Right cardiac atrium (tissue), 5 donors: Measurements from ENCODE around the gene NLRC3. TPM values are rescaled to one million over a fixed set of nuclear protein-coding genes. Genes with fewer than 3 reads are reported as not detected.
"Not testable (repeated sequence)": the region's sequence is repeated elsewhere in the genome, so short reads cannot be mapped to it uniquely, and the experiment has no call there.

Experiments used
- ATAC-seq, 2 donors: fragments of 200-7000 bp; cut with Tn5 transposase; one replicate each; pipeline versions ENCODE4 v1.8.0 to v1.9.1; 2020; ENCODE audit warnings: moderate library complexity in 2 of 2, mild to moderate bottlenecking in 1 of 2
- DNase-seq, 3 donors: peaks; one replicate each; pipeline ENCODE4 v3.0.0-alpha.2; 2020
- H3K27ac ChIP-seq: one replicate; pipeline ENCODE4 v1.5.1; 2013; ENCODE audit warnings: mild to moderate bottlenecking, low read length, control low read depth, moderate library complexity
- H3K27me3 ChIP-seq: one replicate; pipeline ENCODE4 v1.6.1; 2013; ENCODE audit not compliant: control insufficient read depth, insufficient read depth
- H3K4me1 ChIP-seq: one replicate; pipeline ENCODE4 v1.6.1; 2013; ENCODE audit warnings: low read length; ENCODE audit not compliant: control insufficient read depth, insufficient read depth
- H3K4me3 ChIP-seq: one replicate; pipeline ENCODE4 v1.5.1; 2013; ENCODE audit warnings: low read length, control low read depth
- H3K9me3 ChIP-seq: one replicate; pipeline ENCODE4 v1.6.1; 2013; ENCODE audit warnings: low read length; ENCODE audit not compliant: control insufficient read depth
- whole genome bisulfite sequencing: extraction: QIAGEN DNeasy Blood & Tissue Kit; methylation state at CpG from one replicate; pipeline ENCODE4 v1.1.7; 2013; 5-methylcytosine and 5-hydroxymethylcytosine counted together
- intact Hi-C, 4 donors: fragments of 100-400 bp; cut with DNase I; formaldehyde crosslinking; loops; one replicate each; pipeline versions ENCODE4 v1.11.0 to v1.14.0; 2022 to 2023
- polyA plus RNA-seq: library from polyadenylated mRNA; stranded (reverse); fragments of 200-250 nt; gene quantifications from one replicate; pipeline ENCODE4 v1.2.3, GENCODE V29; 2013
- total RNA-seq, 4 donors: library from RNA; stranded (reverse); fragmentation: NEBNext Ultra II Directional; extraction: Animal tissue kit (Norgen Biotek cat#: 25700); gene quantifications; one replicate each; pipeline ENCODE4 v1.2.1, GENCODE V29; 2021
- donor health status: healthy with polysubstance abuse.
- donor health status: DM: no; HTN: yes; CAD: no.
- donor health status: DM: no; HTN: no; CAD: no.
- donor health status: DM: no; HTN: yes; CAD: no; lungs with severe emphysema.
- donor health status: DM: yes; HTN: yes; CAD: no.

Gene NLRC3
- total and polyA plus RNA-seq, 5 donors: 0.68 to 1.3 (median 0.95) TPM

- no peaks in the 10 kb centered on the region for H3K27me3 ChIP-seq
- intact Hi-C loops: no loop called here
- peaks cover 5% of the 10 kb centered on the region for H3K4me1 ChIP-seq
- no peaks in the 10 kb centered on the region for H3K9me3 ChIP-seq
- WGBS: 78% methylated on average over 4 of the region's 4 CpGs
- no peak overlapping the region for H3K27ac ChIP-seq
- no peak for ATAC-seq
- H3K4me3 ChIP-seq: no peak overlapping the region
- DNase-seq: no peak
Observed at GRCh38 chr16:3538222-3538621, 39.0 kb downstream of the NLRC3 start.

DNA sequence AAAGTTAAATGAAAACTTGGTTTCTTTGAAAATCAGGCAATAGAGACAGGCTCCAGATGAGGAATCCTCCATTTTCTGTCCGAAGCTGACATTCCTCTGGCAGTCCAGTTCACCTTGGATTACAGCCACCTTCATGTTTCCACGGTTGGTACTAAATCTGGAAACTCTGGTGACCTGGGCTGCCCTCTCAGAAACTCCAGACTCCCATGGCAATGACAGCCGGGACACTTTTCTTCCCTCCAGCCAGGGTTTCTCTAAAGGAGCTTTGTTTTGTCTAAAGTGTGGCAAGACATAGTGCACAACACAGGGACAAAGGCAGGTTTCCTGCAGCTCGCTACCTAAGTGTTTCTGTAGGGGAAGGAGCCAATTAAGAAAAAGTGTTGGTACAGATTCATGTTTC is 40.4 kb downstream of the NLRC3 start:
- DNase-seq (no peak), ATAC-seq (peak; percentile 38 to 40)
- Histone ChIP-seq H3K9me3 (no peaks in the 10 kb centered on the region), H3K27me3 (no peaks in the 10 kb centered on the region), H3K4me3 (no peak overlapping the region), H3K27ac (peak overlapping the region; percentile 68), H3K4me1 (peaks cover 3% of the 10 kb centered on the region)
- intact Hi-C loops: no loop called here
- 33% methylated on average over 4 of the region's 4 CpGs for WGBS

DNA sequence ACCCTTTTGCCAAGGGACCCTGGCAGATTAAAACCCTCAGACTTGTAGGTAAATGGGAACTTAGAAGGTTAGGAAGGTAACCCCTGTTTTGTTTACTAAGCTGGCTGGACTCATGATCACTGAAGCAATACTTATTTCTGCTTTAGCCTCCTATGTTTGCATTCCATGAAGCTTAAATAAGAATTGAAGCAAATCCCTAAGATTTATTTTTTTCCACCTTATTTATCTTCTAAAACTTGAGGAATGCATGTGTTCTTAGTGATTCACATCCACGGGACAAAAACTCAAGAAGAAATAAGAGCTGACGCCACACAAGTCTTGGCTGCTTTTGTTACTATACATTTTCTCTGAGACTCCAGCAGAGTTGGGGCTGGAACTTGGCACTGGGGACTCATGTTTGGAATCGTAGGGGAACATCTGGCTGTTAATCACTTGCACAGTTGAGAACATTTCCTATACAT is 40.9 kb downstream of the NLRC3 start:
- Histone ChIP-seq H3K27me3 (no peaks in the 10 kb centered on the region), H3K9me3 (no peaks in the 10 kb centered on the region), H3K4me1 (peaks cover 3% of the 10 kb centered on the region), H3K27ac (no peak overlapping the region), H3K4me3 (no peak overlapping the region)
- intact Hi-C loops: no loop called here
- DNase-seq (no peak), ATAC-seq (no peak)
- 61% methylated on average over 3 of the region's 3 CpGs for WGBS

GRCh38 chr16:3534126-3534525 is 43.1 kb downstream of the NLRC3 start:
- intact Hi-C loops: no loop called here
- no peak for DNase-seq
- Histone ChIP-seq H3K27me3 (no peaks in the 10 kb centered on the region), H3K9me3 (no peaks in the 10 kb centered on the region), H3K4me1 (peaks cover 3% of the 10 kb centered on the region), H3K4me3 (no peak overlapping the region), H3K27ac (no peak overlapping the region)
- ATAC-seq: no peak
- 84% methylated on average over 10 of the region's 10 CpGs for WGBS

- ATAC-seq (no peak), DNase-seq (no peak)
- peaks cover 3% of the 10 kb centered on the region for H3K4me1 ChIP-seq
- intact Hi-C loops: no loop called here
- WGBS: 91% methylated on average over 12 of the region's 12 CpGs
- H3K27me3 ChIP-seq: no peaks in the 10 kb centered on the region
- H3K9me3 ChIP-seq: no peaks in the 10 kb centered on the region
- no peak overlapping the region for H3K27ac ChIP-seq
- no peak overlapping the region for H3K4me3 ChIP-seq
Observed at GRCh38 chr16:3532741-3533140, 44.5 kb downstream of the NLRC3 start.

DNA sequence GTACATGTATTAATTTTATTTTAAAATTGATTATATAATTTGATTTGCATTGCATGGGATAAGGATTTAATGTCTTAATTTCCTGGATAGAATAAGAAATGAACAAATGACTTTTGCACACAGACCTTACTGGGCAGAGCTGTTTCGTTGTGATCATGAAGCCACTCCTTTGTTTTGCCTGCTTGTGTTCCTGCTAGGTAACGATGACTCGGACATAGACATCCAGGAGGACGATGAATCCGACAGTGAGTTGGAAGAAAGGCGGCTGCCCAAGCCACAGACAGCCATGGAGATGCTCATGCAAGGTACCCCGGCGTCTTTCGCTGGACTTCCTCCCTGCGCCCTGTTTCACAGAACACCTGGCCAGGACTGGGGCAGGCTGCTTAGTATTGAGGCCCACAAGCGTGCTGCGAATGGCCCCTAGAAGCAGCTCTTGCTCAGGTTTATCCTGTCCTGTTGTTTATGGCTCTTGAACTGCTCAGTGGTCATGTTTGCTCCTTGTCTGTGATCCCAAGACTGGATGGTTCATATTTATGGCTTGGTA is 46.8 kb downstream of the NLRC3 start:
- Histone ChIP-seq H3K9me3 (no peaks in the 10 kb centered on the region), H3K4me3 (no peak overlapping the region), H3K4me1 (no peaks in the 10 kb centered on the region), H3K27me3 (no peaks in the 10 kb centered on the region), H3K27ac (no peak overlapping the region)
- no peak for DNase-seq
- 96% methylated on average over 12 of the region's 12 CpGs for WGBS
- intact Hi-C loops: no loop called here
- ATAC-seq: no peak

- H3K27ac ChIP-seq: no peak overlapping the region
- no peak overlapping the region for H3K4me3 ChIP-seq
- no peaks in the 10 kb centered on the region for H3K4me1 ChIP-seq
- intact Hi-C loops: no loop called here
- no peaks in the 10 kb centered on the region for H3K27me3 ChIP-seq
- DNase-seq (no peak), ATAC-seq (no peak)
- no peaks in the 10 kb centered on the region for H3K9me3 ChIP-seq
Observed at GRCh38 chr16:3529175-3529574, 48.0 kb downstream of the NLRC3 start.

DNA sequence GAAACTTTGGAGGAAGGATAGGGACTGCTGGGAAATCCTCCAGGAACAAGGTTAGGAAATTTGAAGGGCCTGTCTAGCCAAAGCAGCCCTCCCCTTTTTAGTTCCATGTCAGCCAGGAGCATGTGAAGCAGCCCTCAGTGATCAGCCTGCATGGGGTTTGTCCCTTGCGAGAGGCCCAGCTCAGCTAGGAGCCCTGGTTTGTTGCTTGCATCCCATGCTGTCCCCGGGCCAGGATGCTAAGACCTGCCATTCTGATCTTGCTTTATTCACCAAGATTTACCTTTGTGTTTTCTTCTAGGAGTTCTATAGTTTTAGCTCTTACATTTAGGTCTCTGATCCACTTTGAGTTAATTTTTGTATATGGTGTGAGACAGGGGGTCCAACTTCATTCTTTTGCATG is 48.8 kb downstream of the NLRC3 start:
- no peaks in the 10 kb centered on the region for H3K9me3 ChIP-seq
- DNase-seq (no peak), ATAC-seq (no peak)
- intact Hi-C loops: no loop called here
- H3K4me1 ChIP-seq: no peaks in the 10 kb centered on the region
- no peak overlapping the region for H3K4me3 ChIP-seq
- WGBS: 99% methylated on average over 2 of the region's 2 CpGs
- no peaks in the 10 kb centered on the region for H3K27me3 ChIP-seq
- no peak overlapping the region for H3K27ac ChIP-seq

DNA sequence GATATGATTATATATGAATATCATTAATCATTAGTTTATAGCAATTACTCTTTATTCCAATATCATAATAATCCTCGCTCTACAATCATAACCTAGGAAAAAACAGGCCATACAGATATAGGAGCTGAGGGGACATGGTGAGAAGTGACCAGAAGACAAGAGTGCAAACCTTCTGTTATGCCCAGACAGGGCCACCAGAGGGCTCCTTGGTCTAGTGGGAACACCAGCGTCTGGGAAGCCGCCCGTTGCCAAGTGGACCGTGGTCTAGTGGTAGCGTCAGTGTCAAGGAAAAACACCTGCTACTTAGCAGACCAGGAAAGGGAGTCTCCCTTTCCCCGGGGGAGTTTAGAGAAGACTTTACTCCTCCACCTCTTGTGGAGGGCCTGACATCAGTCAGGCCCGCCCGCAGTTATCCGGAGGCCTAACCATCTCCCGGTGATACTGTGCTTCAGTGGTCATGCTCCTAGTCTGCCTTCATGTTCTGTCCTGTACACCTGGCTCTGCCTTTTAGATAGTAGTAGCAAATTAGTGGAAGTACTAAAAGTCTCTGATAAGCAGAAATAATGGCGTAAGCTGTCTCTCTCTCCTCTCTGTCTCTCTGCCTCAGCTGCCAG is 49.9 kb downstream of the NLRC3 start:
- H3K4me3 ChIP-seq, H3K27me3 ChIP-seq, H3K9me3 ChIP-seq, H3K27ac ChIP-seq, H3K4me1 ChIP-seq, ATAC-seq, intact Hi-C loops: not testable (repeated sequence)
- DNase-seq: peak; percentile 81 to 95 (median 89)
- WGBS: 55% methylated on average over 12 of the region's 12 CpGs

DNA sequence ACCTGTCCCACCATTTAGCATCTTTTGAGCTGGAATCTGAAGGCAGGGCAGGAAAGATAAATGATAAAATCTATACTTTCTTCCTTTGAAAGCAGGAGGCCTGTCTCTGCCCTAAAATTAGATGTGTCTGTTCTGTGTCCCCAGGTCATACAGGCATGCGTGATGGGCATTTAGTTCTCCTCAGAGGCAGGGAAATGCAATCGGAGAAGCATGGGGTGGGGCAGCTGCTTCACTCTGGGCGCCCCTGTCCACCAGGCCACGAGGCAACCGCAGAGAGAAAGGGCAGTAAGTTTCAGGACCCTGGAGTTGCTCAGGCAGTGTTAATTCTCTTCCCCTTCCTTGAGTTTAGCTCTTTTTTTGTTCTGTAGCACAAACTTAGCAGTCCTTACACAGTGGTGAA is 51.3 kb downstream of the NLRC3 start:
- Histone ChIP-seq H3K27ac (no peak overlapping the region), H3K9me3 (no peaks in the 10 kb centered on the region), H3K27me3 (no peaks in the 10 kb centered on the region), H3K4me3 (no peak overlapping the region), H3K4me1 (no peaks in the 10 kb centered on the region)
- ATAC-seq (no peak), DNase-seq (no peak)
- intact Hi-C loops: no loop called here
- WGBS: 78% methylated on average over 5 of the region's 5 CpGs

GRCh38 chr16:3523281-3523680 is 53.9 kb downstream of the NLRC3 start:
- Histone ChIP-seq H3K4me3 (no peak overlapping the region), H3K27me3 (no peaks in the 10 kb centered on the region), H3K9me3 (no peaks in the 10 kb centered on the region), H3K27ac (no peak overlapping the region), H3K4me1 (no peaks in the 10 kb centered on the region)
- intact Hi-C loops: no loop called here
- ATAC-seq (no peak), DNase-seq (no peak)
- WGBS: 94% methylated on average over 3 of the region's 3 CpGs

- no peak for DNase-seq
- ATAC-seq: no peak
- intact Hi-C loops: no loop called here
- no peak overlapping the region for H3K4me3 ChIP-seq
- H3K27ac ChIP-seq: no peak overlapping the region
- WGBS: 72% methylated on average over 8 of the region's 8 CpGs
- H3K27me3 ChIP-seq: no peaks in the 10 kb centered on the region
- no peaks in the 10 kb centered on the region for H3K9me3 ChIP-seq
- H3K4me1 ChIP-seq: no peaks in the 10 kb centered on the region
Observed at GRCh38 chr16:3520841-3521240, 56.4 kb downstream of the NLRC3 start.
